Trophoblast cell (in vitro differentiated cells and primary cell): ENCODE results near the gene ZNF827.

Source experiments
- DNase-seq, 2 donors: peaks; one replicate each; pipeline ENCODE4 v3.0.0-alpha.2; 2016
- H2AFZ ChIP-seq: 2 replicates; pipeline ENCODE4 v1.6.1; 2013; ENCODE audit warnings: low read length, moderate library complexity, mild to moderate bottlenecking; ENCODE audit not compliant: insufficient read depth, poor library complexity
- H2AK5ac ChIP-seq: 2 replicates; pipeline ENCODE4 v1.6.1; 2013; ENCODE audit warnings: mild to moderate bottlenecking, low read length
- H2BK120ac ChIP-seq: 2 replicates; pipeline ENCODE4 v1.6.1; 2013; ENCODE audit warnings: low read length, mild to moderate bottlenecking, moderate library complexity; ENCODE audit not compliant: insufficient read depth, poor library complexity
- H2BK12ac ChIP-seq: 2 replicates; pipeline ENCODE4 v1.6.1; 2013; ENCODE audit warnings: mild to moderate bottlenecking, low read length, moderate library complexity
- H2BK5ac ChIP-seq: 2 replicates; pipeline ENCODE4 v1.6.1; 2013; ENCODE audit warnings: low read length, low read depth, moderate library complexity, mild to moderate bottlenecking; ENCODE audit not compliant: poor library complexity
- H3K14ac ChIP-seq: 2 replicates; pipeline ENCODE4 v1.6.1; 2013; ENCODE audit warnings: mild to moderate bottlenecking, low read length
- H3K18ac ChIP-seq: 2 replicates; pipeline ENCODE4 v1.6.1; 2013; ENCODE audit warnings: mild to moderate bottlenecking, low read length
- H3K23ac ChIP-seq: 2 replicates; pipeline ENCODE4 v1.6.1; 2013; ENCODE audit warnings: low read length
- H3K27ac ChIP-seq: 2 replicates; pipeline ENCODE4 v1.5.1; 2013; ENCODE audit warnings: low read depth, mild to moderate bottlenecking, inconsistent platforms, low read length, moderate library complexity
- H3K27me3 ChIP-seq: 2 replicates; pipeline ENCODE4 v1.6.1; 2013; ENCODE audit warnings: inconsistent platforms, mild to moderate bottlenecking, low read length, moderate library complexity; ENCODE audit not compliant: insufficient read depth
- H3K36me3 ChIP-seq, 2 experiments: 1 replicate in 1 of 2; 2 replicates in 1 of 2; pipeline ENCODE4 v1.6.1; 2013; ENCODE audit warnings: low read length in 2 of 2, mild to moderate bottlenecking in 2 of 2, moderate library complexity in 1 of 2; ENCODE audit not compliant: insufficient read depth in 2 of 2, control insufficient read depth in 1 of 2
- H3K4ac ChIP-seq: 2 replicates; pipeline ENCODE4 v1.6.1; 2013; ENCODE audit warnings: low read depth, mild to moderate bottlenecking, low read length, moderate library complexity
- H3K4me1 ChIP-seq, 2 experiments: 1 replicate in 1 of 2; 2 replicates in 1 of 2; pipeline ENCODE4 v1.6.1; 2013; ENCODE audit warnings: low read length in 2 of 2, mild to moderate bottlenecking in 2 of 2, moderate library complexity in 1 of 2; ENCODE audit not compliant: insufficient read depth in 2 of 2, control insufficient read depth in 1 of 2
- H3K4me2 ChIP-seq: 2 replicates; pipeline ENCODE4 v1.6.1; 2013; ENCODE audit warnings: inconsistent platforms, mild to moderate bottlenecking, low read length, moderate library complexity
- H3K4me3 ChIP-seq: 2 replicates; pipeline ENCODE4 v1.5.1; 2013; ENCODE audit warnings: mild to moderate bottlenecking, low read depth, low read length, inconsistent platforms
- H3K79me1 ChIP-seq: one replicate; pipeline ENCODE4 v1.6.1; 2013; ENCODE audit warnings: low read length
- H3K79me2 ChIP-seq: 2 replicates; pipeline ENCODE4 v1.6.1; 2013; ENCODE audit warnings: low read length, mild to moderate bottlenecking; ENCODE audit not compliant: control insufficient read depth, insufficient read depth, poor library complexity
- H3K9ac ChIP-seq: 2 replicates; pipeline ENCODE4 v1.6.1; 2013; ENCODE audit warnings: mild to moderate bottlenecking, low read length
- H3K9me3 ChIP-seq: 2 replicates; pipeline ENCODE4 v1.6.1; 2013; ENCODE audit warnings: low read depth, mild to moderate bottlenecking, control low read depth, inconsistent platforms, low read length; ENCODE audit not compliant: insufficient read depth
- H4K12ac ChIP-seq: 2 replicates; pipeline ENCODE4 v1.6.1; 2013; ENCODE audit warnings: low read depth, mild to moderate bottlenecking, low read length, moderate library complexity
- H4K8ac ChIP-seq: 2 replicates; pipeline ENCODE4 v1.6.1; 2013; ENCODE audit warnings: low read depth, mild to moderate bottlenecking, low read length, moderate library complexity
- H4K91ac ChIP-seq: one replicate; pipeline ENCODE4 v1.6.1; 2013; ENCODE audit warnings: low read depth, mild to moderate bottlenecking, low read length, moderate library complexity
- WGBS: extraction: QIAGEN DNeasy Blood & Tissue Kit; methylation state at CpG from one replicate; pipeline ENCODE4 v1.1.7; 2013; ENCODE audit warnings: missing lambda C conversion rate; ENCODE audit not compliant: insufficient read length, insufficient coverage; ENCODE audit errors: extremely low coverage; 5-methylcytosine and 5-hydroxymethylcytosine counted together

The ZNF827 gene

GRCh38 chr4:145815626-145816025 lies 123.0 kb downstream of the ZNF827 start:
- no peak overlapping the region for H3K23ac ChIP-seq
- H4K8ac ChIP-seq: no peak overlapping the region
- no peak overlapping the region for H2BK120ac ChIP-seq
- H3K4me3 ChIP-seq: no peak overlapping the region
- H3K79me2 ChIP-seq: peaks cover 1% of the 10 kb centered on the region
- H3K36me3 ChIP-seq: peaks cover 7% of the 10 kb centered on the region in 2 experiments
- H3K27me3 ChIP-seq: no peaks in the 10 kb centered on the region
- no peak overlapping the region for H4K12ac ChIP-seq
- no peak overlapping the region for H3K9ac ChIP-seq
- H2AK5ac ChIP-seq: no peak overlapping the region
- H3K4me1 ChIP-seq: peaks cover 3 to 5% of the 10 kb centered on the region in 2 experiments
- H2AFZ ChIP-seq: no peak overlapping the region
- no peaks in the 10 kb centered on the region for H3K9me3 ChIP-seq
- no CpG with 5 or more reads among the region's 1 CpG for WGBS
- no peak overlapping the region for H2BK12ac ChIP-seq
- H3K4me2 ChIP-seq: no peak overlapping the region
- H3K14ac ChIP-seq: no peak overlapping the region
- H3K18ac ChIP-seq: no peak overlapping the region
- DNase-seq: no peak
- H3K27ac ChIP-seq: no peak overlapping the region
- no peak overlapping the region for H2BK5ac ChIP-seq
- no peak overlapping the region for H4K91ac ChIP-seq
- no peak overlapping the region for H3K4ac ChIP-seq
- H3K79me1 ChIP-seq: peaks cover 7% of the 10 kb centered on the region

DNA sequence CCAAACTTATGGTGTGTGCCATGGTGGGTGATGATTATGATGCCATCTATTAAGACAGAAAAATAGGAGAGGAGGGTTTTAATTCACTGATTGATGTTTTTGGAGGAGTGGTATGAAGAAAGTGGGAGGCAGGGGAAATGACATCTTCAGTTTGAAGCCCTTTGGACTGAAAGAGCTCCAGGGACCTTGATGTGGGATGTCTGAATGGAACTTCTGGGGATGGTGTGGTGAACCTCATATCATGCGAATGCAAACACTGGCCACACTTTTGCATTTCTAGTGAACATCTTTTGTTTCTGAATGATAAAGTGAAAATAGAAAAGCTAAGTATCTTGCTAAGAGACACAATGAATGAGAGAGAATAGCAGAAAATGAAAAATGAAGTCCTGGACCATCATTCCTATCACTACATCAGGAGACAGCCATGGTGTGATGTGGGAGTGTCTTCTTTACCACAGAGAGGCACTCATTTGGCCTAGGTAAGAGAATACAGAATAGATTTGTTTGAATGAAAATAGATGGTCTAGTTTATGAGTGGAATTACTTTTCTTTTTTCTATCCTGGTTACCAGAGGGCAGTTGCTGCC lies 123.5 kb downstream of the ZNF827 start:
- Histone ChIP-seq H3K4ac (no peak overlapping the region), H2BK5ac (no peak overlapping the region), H4K91ac (no peak overlapping the region), H3K9ac (no peak overlapping the region), H3K27me3 (no peaks in the 10 kb centered on the region), H3K4me3 (no peak overlapping the region), H3K9me3 (no peaks in the 10 kb centered on the region), H3K79me2 (peaks cover 1% of the 10 kb centered on the region), H2AFZ (no peak overlapping the region), H3K36me3 (peaks cover 7% of the 10 kb centered on the region in 2 experiments), H3K18ac (no peak overlapping the region), H3K79me1 (peaks cover 7% of the 10 kb centered on the region), H3K14ac (no peak overlapping the region), H3K27ac (no peak overlapping the region), H3K4me1 (peaks cover 3 to 5% of the 10 kb centered on the region in 2 experiments), H4K8ac (no peak overlapping the region), H2BK12ac (no peak overlapping the region), H2AK5ac (no peak overlapping the region), H4K12ac (no peak overlapping the region), H2BK120ac (no peak overlapping the region), H3K23ac (no peak overlapping the region), H3K4me2 (no peak overlapping the region)
- WGBS: no CpG with 5 or more reads among the region's 1 CpG
- no peak for DNase-seq

DNA sequence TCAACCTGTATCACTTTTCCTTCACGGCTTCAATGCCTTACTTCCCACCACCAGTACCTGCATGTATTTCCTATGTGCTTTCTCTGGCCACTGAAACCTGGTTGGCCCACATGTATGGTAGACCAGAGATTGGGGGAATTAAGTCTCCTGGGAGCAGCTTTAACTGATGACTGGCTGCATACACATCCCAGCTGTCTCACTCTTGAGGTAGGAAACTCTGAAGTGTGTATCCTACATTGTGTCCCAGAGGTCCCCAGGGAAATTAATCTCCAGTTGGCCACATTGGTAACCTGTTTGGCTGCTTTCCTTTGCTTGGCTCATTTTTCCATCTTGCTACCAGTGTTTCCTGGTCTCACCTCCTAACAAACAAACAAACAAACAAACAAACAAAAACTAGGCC lies 124.4 kb downstream of the ZNF827 start:
- no peaks in the 10 kb centered on the region for H3K27me3 ChIP-seq
- H4K91ac ChIP-seq: peak overlapping the region; percentile 16
- H3K4ac ChIP-seq: no peak overlapping the region
- no peak overlapping the region for H2BK120ac ChIP-seq
- H2BK5ac ChIP-seq: no peak overlapping the region
- no peak overlapping the region for H4K8ac ChIP-seq
- H3K4me1 ChIP-seq: peaks cover 3 to 5% of the 10 kb centered on the region in 2 experiments
- peaks cover 3 to 9% of the 10 kb centered on the region in 2 experiments for H3K36me3 ChIP-seq
- no peak overlapping the region for H2AFZ ChIP-seq
- no peak overlapping the region for H3K4me3 ChIP-seq
- H3K27ac ChIP-seq: no peak overlapping the region
- H4K12ac ChIP-seq: no peak overlapping the region
- DNase-seq: no peak
- H3K14ac ChIP-seq: no peak overlapping the region
- H3K9ac ChIP-seq: no peak overlapping the region
- H2AK5ac ChIP-seq: no peak overlapping the region
- no peak overlapping the region for H3K18ac ChIP-seq
- no peak overlapping the region for H3K23ac ChIP-seq
- H2BK12ac ChIP-seq: peak overlapping the region; percentile 68
- peaks cover 2% of the 10 kb centered on the region for H3K9me3 ChIP-seq
- no CpG with 5 or more reads among the region's 1 CpG for WGBS
- H3K79me1 ChIP-seq: peaks cover 6% of the 10 kb centered on the region
- H3K4me2 ChIP-seq: no peak overlapping the region
- no peaks in the 10 kb centered on the region for H3K79me2 ChIP-seq

GRCh38 chr4:145812919-145813318 lies 125.7 kb downstream of the ZNF827 start:
- Histone ChIP-seq H3K36me3 (peaks cover 3 to 9% of the 10 kb centered on the region in 2 experiments), H3K4me3 (no peak overlapping the region), H2BK12ac (no peak overlapping the region), H3K9me3 (peaks cover 2% of the 10 kb centered on the region), H3K4me1 (peaks cover 5 to 6% of the 10 kb centered on the region in 2 experiments), H3K79me2 (no peaks in the 10 kb centered on the region), H2BK5ac (no peak overlapping the region), H2AK5ac (no peak overlapping the region), H3K4ac (no peak overlapping the region), H3K79me1 (peaks cover 11% of the 10 kb centered on the region), H4K12ac (no peak overlapping the region), H3K23ac (no peak overlapping the region), H3K9ac (no peak overlapping the region), H2BK120ac (peak overlapping the region; percentile 79), H3K27me3 (no peaks in the 10 kb centered on the region), H3K18ac (no peak overlapping the region), H4K8ac (no peak overlapping the region), H3K4me2 (no peak overlapping the region), H4K91ac (no peak overlapping the region), H3K27ac (no peak overlapping the region), H3K14ac (no peak overlapping the region), H2AFZ (no peak overlapping the region)
- WGBS: no CpG with 5 or more reads among the region's 8 CpGs
- DNase-seq: peak; percentile 82 to 87
